Activated CD4-positive, alpha-beta T cell treated with anti-CD3 and anti-CD28 coated beads, Interleukin-2, amount 50 U/mL, for 24 hours (primary cell): Measurements from ENCODE around the gene PRDX3.
"Not testable (repeated sequence)": the region's sequence is repeated elsewhere in the genome, so short reads cannot be mapped to it uniquely, and the experiment has no call there.

Experiments
- DNase-seq, 2 donors: peaks; one replicate each; pipeline ENCODE4 v3.0.0-alpha.2; 2020; ENCODE audit warnings: low read depth in 1 of 2, low spot score in 1 of 2

Gene PRDX3

GRCh38 chr10:119206603-119207365 lies 28.2 kb upstream of the PRDX3 start:
- DNase-seq, result peak; percentile 49 to 64

- peak in 1 of 2 donors; percentile 25 for DNase-seq
These were observed 27.4 kb upstream of the PRDX3 start for GRCh38 chr10:119205894-119206602.

GRCh38 chr10:119203006-119203405 lies 24.4 kb upstream of the PRDX3 start:
- DNase-seq, result no peak

- no peak for DNase-seq
These were observed 22.6 kb upstream of the PRDX3 start for GRCh38 chr10:119201233-119201632.

GRCh38 chr10:119199231-119199992 lies 20.8 kb upstream of the PRDX3 start:
- peak in 1 of 2 donors; percentile 54 for DNase-seq

- DNase-seq, result no peak
These were observed 19.8 kb upstream of the PRDX3 start for GRCh38 chr10:119198438-119198837.

- no peak for DNase-seq
These were observed 19.3 kb upstream of the PRDX3 start for GRCh38 chr10:119197921-119198320.

- DNase-seq, result no peak
These were observed 13.3 kb upstream of the PRDX3 start for GRCh38 chr10:119191881-119192280.

GRCh38 chr10:119190954-119191785 lies 12.6 kb upstream of the PRDX3 start:
- DNase-seq, result no peak

- no peak for DNase-seq
These were observed 11.7 kb upstream of the PRDX3 start for GRCh38 chr10:119190353-119190752.

GRCh38 chr10:119189811-119190282 lies 11.2 kb upstream of the PRDX3 start:
- no peak for DNase-seq

- DNase-seq, result no peak
These were observed 5.2 kb upstream of the PRDX3 start for GRCh38 chr10:119183664-119184412.

GRCh38 chr10:119180850-119181400 lies 2.3 kb upstream of the PRDX3 start:
- not testable (repeated sequence) for DNase-seq

GRCh38 chr10:119177708-119178371 lies 772 bp downstream of the PRDX3 start:
- no peak for DNase-seq

GRCh38 chr10:119176166-119176565 lies 2.4 kb downstream of the PRDX3 start:
- DNase-seq, result no peak

- no peak for DNase-seq
These were observed 4.5 kb downstream of the PRDX3 start for GRCh38 chr10:119174109-119174508.

- DNase-seq, result no peak
These were observed 11.6 kb downstream of the PRDX3 start for GRCh38 chr10:119167041-119167440.

GRCh38 chr10:119166564-119166963 lies 12.0 kb downstream of the PRDX3 start:
- no peak for DNase-seq

GRCh38 chr10:119166118-119166500 lies 12.5 kb downstream of the PRDX3 start:
- DNase-seq, result no peak
